NCI-H774 (cell line): Measurements from ENCODE around the gene DDX1.

Source experiments
- DNase-seq: peaks from one replicate; lab custom pipeline; 2025; lab: John Stamatoyannopoulos, UW

DDX1 gene

GRCh38 chr2:15664273-15665066, 72.8 kb downstream of the DDX1 start:
- no peak for DNase-seq

GRCh38 chr2:15665067-15665942, 73.6 kb downstream of the DDX1 start:
- DNase-seq, result no peak

- no peak for DNase-seq
These were observed 74.3 kb downstream of the DDX1 start for GRCh38 chr2:15665943-15666460.

- no peak for DNase-seq
These were observed 75.5 kb downstream of the DDX1 start for GRCh38 chr2:15666861-15667808.

GRCh38 chr2:15667809-15668556, 76.3 kb downstream of the DDX1 start:
- DNase-seq, result no peak

- no peak for DNase-seq
These were observed 77.1 kb downstream of the DDX1 start for GRCh38 chr2:15668611-15669305.

- no peak for DNase-seq
These were observed 77.8 kb downstream of the DDX1 start for GRCh38 chr2:15669375-15669910.

- DNase-seq, result no peak
These were observed 78.8 kb downstream of the DDX1 start for GRCh38 chr2:15670469-15670868.

- no peak for DNase-seq
These were observed 79.3 kb downstream of the DDX1 start for GRCh38 chr2:15670981-15671380.

- DNase-seq, result no peak
These were observed 79.7 kb downstream of the DDX1 start for GRCh38 chr2:15671409-15671808.

- DNase-seq, result no peak
These were observed 80.5 kb downstream of the DDX1 start for GRCh38 chr2:15671842-15672815.

GRCh38 chr2:15672961-15673918, 81.6 kb downstream of the DDX1 start:
- no peak for DNase-seq

- DNase-seq, result no peak
These were observed 82.4 kb downstream of the DDX1 start for GRCh38 chr2:15673919-15674636.

- no peak for DNase-seq
These were observed 83.2 kb downstream of the DDX1 start for GRCh38 chr2:15674637-15675455.

- no peak for DNase-seq
These were observed 84.0 kb downstream of the DDX1 start for GRCh38 chr2:15675456-15676195.
